GM12878 (cell line): ENCODE measurements around the gene GRIK3. TPM values are rescaled to one million over a fixed set of nuclear protein-coding genes. Genes with fewer than 3 reads are reported as not detected.

Source experiments
- ATAC-seq: fragments of 200-7000 bp; cut with Tn5 transposase; 3 replicates; pipeline ENCODE4 v1.9.1; 2020; ENCODE audit warnings: mild to moderate bottlenecking, moderate library complexity
- BruUV-seq: library from RNA; stranded (reverse); fragments of 400-500 nt; replicated peaks from 2 replicates; lab custom pipeline; 2021; lab: Mats Ljungman, UMichigan
- CTCF ChIA-PET: fragments of 300-600 bp; sonication (Branson Sonifier 250); formaldehyde crosslinking; extraction: SDS; loops from one replicate; lab custom pipeline; 2021; ENCODE audit warnings: inconsistent platforms; lab: Yijun Ruan, JAX
- POLR2A ChIA-PET: fragments of 350-600 bp; formaldehyde crosslinking; extraction: SDS; loops from one replicate; lab custom pipeline; 2021; ENCODE audit warnings: inconsistent platforms; lab: Charles Lee
- RAD21 ChIA-PET: fragments of 300-600 bp; sonication (Branson Sonifier 250); formaldehyde crosslinking; loops from one replicate; lab custom pipeline; 2023; ENCODE audit warnings: antibody characterized with exemption; ENCODE audit not compliant: unreplicated experiment; lab: Charles Lee
- SMC1A ChIA-PET: fragments of 300-600 bp; sonication (Branson Sonifier 250); formaldehyde crosslinking; loops from one replicate; lab custom pipeline; 2023; ENCODE audit not compliant: unreplicated experiment, uncharacterized antibody; lab: Charles Lee
- DNase-seq: peaks from one replicate; pipeline ENCODE4 v3.0.0-alpha.2; 2011; ENCODE audit warnings: low read depth, low spot score
- FAIRE-seq: peaks from 3 replicates; lab custom pipeline; 2011; peaks lifted over from hg19 to GRCh38; lab: Jason Lieb, UNC
- H2AFZ ChIP-seq: 2 replicates; pipeline ENCODE4 v1.6.0; 2011; ENCODE audit warnings: low read depth, low read length, control low read depth; ENCODE audit not compliant: control insufficient read depth
- H3K27ac ChIP-seq: 2 replicates; pipeline ENCODE4 v1.5.1; 2011; ENCODE audit warnings: control low read depth; ENCODE audit not compliant: control insufficient read depth, insufficient read depth
- H3K27me3 ChIP-seq, 2 experiments: replicated peaks in 1 of 2; 2 replicates each; pipeline versions ENCODE4 v1.6.0 to v1.6.1; 2011; ENCODE audit warnings: low read length in 1 of 2; ENCODE audit not compliant: control insufficient read depth in 2 of 2, insufficient read depth in 2 of 2
- H3K36me3 ChIP-seq, 2 experiments: 2 replicates each; pipeline ENCODE4 v1.5.1; 2011; ENCODE audit warnings: low read length in 1 of 2; ENCODE audit not compliant: control insufficient read depth in 2 of 2, insufficient read depth in 2 of 2
- H3K4me1 ChIP-seq: 2 replicates; pipeline ENCODE4 v1.6.1; 2011; ENCODE audit warnings: mild to moderate bottlenecking, low read length, moderate library complexity, mixed read lengths; ENCODE audit not compliant: control insufficient read depth, insufficient read depth
- H3K4me2 ChIP-seq: 2 replicates; pipeline ENCODE4 v1.6.0; 2011; ENCODE audit warnings: control low read depth; ENCODE audit not compliant: control insufficient read depth, insufficient read depth
- H3K4me3 ChIP-seq: fragments of 200-600 bp; sonication (generic); 2 replicates; pipeline ENCODE4 v1.5.1; 2016
- H3K79me2 ChIP-seq: 2 replicates; pipeline ENCODE4 v1.6.0; 2011; ENCODE audit warnings: low read length; ENCODE audit not compliant: control insufficient read depth, insufficient read depth
- H3K9ac ChIP-seq: 2 replicates; pipeline ENCODE4 v1.8.0; 2011; ENCODE audit warnings: low read length, control low read depth, mixed read lengths; ENCODE audit not compliant: control insufficient read depth, insufficient read depth
- H3K9me3 ChIP-seq: replicated peaks from 3 replicates; pipeline ENCODE4 v1.5.1; 2011; ENCODE audit warnings: mild to moderate bottlenecking, low read length; ENCODE audit not compliant: control insufficient read depth, insufficient read depth
- H4K20me1 ChIP-seq: 2 replicates; pipeline ENCODE4 v1.6.0; 2011; ENCODE audit not compliant: control insufficient read depth, insufficient read depth
- CHD2 ChIP-seq: IDR thresholded peaks from 2 replicates; pipeline ENCODE4 v1.6.1; 2011; ENCODE audit warnings: low read depth, low read length, improper control_type of control experiment, borderline replicate concordance
- ETV6 ChIP-seq, 2 experiments: fragments of 450-650 bp in 1 of 2; IDR thresholded peaks in 1 of 2; conservative IDR thresholded peaks in 1 of 2; 2 replicates each; pipeline ENCODE4 v1.6.1; 2014; ENCODE audit warnings: antibody characterized with exemption in 1 of 2, borderline replicate concordance in 1 of 2, low read depth in 1 of 2, mild to moderate bottlenecking in 1 of 2, moderate library complexity in 1 of 2
- GATAD2B ChIP-seq: fragments of 450-650 bp; conservative IDR thresholded peaks from 2 replicates; pipeline ENCODE4 v1.6.1; 2017; ENCODE audit warnings: low read depth, mild to moderate bottlenecking, moderate library complexity
- MYB ChIP-seq: fragments of 150-350 bp; IDR thresholded peaks from 2 replicates; pipeline ENCODE4 v1.6.1; 2014; ENCODE audit warnings: mild to moderate bottlenecking, low read depth, low read length, borderline replicate concordance
- NFYA ChIP-seq: IDR thresholded peaks from 2 replicates; pipeline ENCODE4 v1.6.1; 2011; ENCODE audit warnings: low read depth, mild to moderate bottlenecking, low read length, improper control_type of control experiment, borderline replicate concordance
- POLR2AphosphoS2 ChIP-seq: IDR thresholded peaks from 2 replicates; pipeline ENCODE4 v1.6.1; 2011; ENCODE audit warnings: low read depth, mild to moderate bottlenecking, low read length, improper control_type of control experiment, moderate library complexity
- RAD51 ChIP-seq: fragments of 450-650 bp; IDR thresholded peaks from 2 replicates; pipeline ENCODE4 v1.6.1; 2016; ENCODE audit warnings: moderate library complexity, mild to moderate bottlenecking, inconsistent platforms
- RCOR1 ChIP-seq: conservative IDR thresholded peaks from 2 replicates; pipeline ENCODE4 v1.6.1; 2012; ENCODE audit warnings: low read depth, low read length, improper control_type of control experiment
- WGBS: methylation state at CpG from one replicate; pipeline ENCODE4 v1.1.6; 2016; ENCODE audit warnings: low lambda C conversion rate; ENCODE audit not compliant: insufficient replicate concordance, insufficient coverage; ENCODE audit errors: missing lambda C conversion rate; 5-methylcytosine and 5-hydroxymethylcytosine counted together
- in situ Hi-C: fragments of 300-500 bp; cut with MboI; formaldehyde crosslinking; loops from 9 replicates; pipeline ENCODE4 v1.14.3; 2018; ENCODE audit warnings: mixed read lengths
- intact Hi-C: fragments of 100-400 bp; cut with micrococcal nuclease; formaldehyde crosslinking; loops from one replicate; pipeline ENCODE4 v1.14.2; 2022; ENCODE audit not compliant: unreplicated experiment
- polyA plus RNA-seq, 11 experiments: library from polyadenylated mRNA; depleted of rRNA in 4 of 11; unstranded in 6 of 11; stranded (reverse) in 5 of 11; fragments of >200 nt; fragmentation: Nextera tagmentation in 4 of 11; fragmentation: Illumina TruSeq in 1 of 11; extraction: Ambion mirVana in 4 of 11; extraction: Trizol in 1 of 11; gene quantifications; 1 replicate in 1 of 11; 2 replicates in 10 of 11; pipeline versions ENCODE4 v1.2.1 to v1.2.3, GENCODE V29; 2011 to 2016; ENCODE audit warnings: inconsistent platforms in 2 of 11, missing spikeins in 2 of 11, low read depth in 1 of 11
- total RNA-seq, 4 experiments: library from RNA; depleted of rRNA in 3 of 4; stranded (reverse); fragments of >200 nt in 3 of 4; fragmentation: Illumina TruSeq in 1 of 4; extraction: Trizol in 1 of 4; gene quantifications; 2 replicates each; pipeline versions ENCODE4 v1.2.1 to v1.2.3, GENCODE V29; 2013 to 2021
- TF ChIP-seq, protein P1 (sequence below): IDR thresholded peaks from 2 replicates; pipeline ENCODE4 v1.6.1; 2012; ENCODE audit warnings: low read length, inconsistent platforms
- TF ChIP-seq, protein P2 (sequence below): IDR thresholded peaks from 2 replicates; pipeline ENCODE4 v1.6.1; 2011; ENCODE audit warnings: mild to moderate bottlenecking, low read depth, low read length, moderate library complexity; ENCODE audit not compliant: insufficient replicate concordance

GRIK3 gene
- total and polyA plus RNA-seq, 10 of the 15 experiments (the other 5 are each of a cell fraction or from before 2014, with no cell fraction given) = not detected

DNA sequence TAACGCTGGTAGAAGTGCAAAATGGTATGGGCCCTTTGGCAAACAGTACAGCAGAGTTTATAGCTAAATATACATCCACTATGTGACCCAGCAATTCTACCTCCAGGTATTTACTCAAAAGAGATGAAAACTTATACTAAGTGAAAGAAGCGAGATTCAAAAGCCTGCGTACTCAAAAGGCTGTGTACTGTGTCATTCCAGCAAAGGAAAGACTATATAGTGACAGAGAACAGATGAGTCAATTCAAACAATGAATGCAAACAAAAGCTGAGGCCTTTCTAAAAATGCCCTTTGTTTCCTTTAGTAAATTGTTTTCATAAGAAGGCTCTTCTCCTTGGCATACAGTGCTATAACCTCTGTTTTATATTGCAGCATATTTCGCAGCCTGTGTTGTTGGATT lies 282.8 kb downstream of the GRIK3 start:
- intact Hi-C loops = no loop called here
- no peak overlapping the region for H3K27ac ChIP-seq
- no peaks in the 10 kb centered on the region for H3K4me1 ChIP-seq
- no peak for TF ChIP-seq MYB
- no peak for TF ChIP-seq NFYA
- TF ChIP-seq GATAD2B = no peak
- H3K4me2 ChIP-seq = no peak overlapping the region
- DNase-seq (no peak), FAIRE-seq (no peak), ATAC-seq (no peak)
- H3K9me3 ChIP-seq = no peaks in the 10 kb centered on the region
- H2AFZ ChIP-seq = no peak overlapping the region
- 19% methylated on average over 4 of the region's 4 CpGs for WGBS
- BruUV-seq = no TSS peak
- no peaks in the 10 kb centered on the region for H3K36me3 ChIP-seq
- SMC1A ChIA-PET = interaction anchor here (0.9 kb wide), 1 partner anchor 19 kb away, joined by 3 read pairs; no protein-coding TSS in a partner anchor
- RAD21 ChIA-PET = no interaction called here
- CTCF ChIA-PET = interaction anchor here (0.6 kb wide), 1 partner anchor 12 kb away, joined by 3 read pairs; no protein-coding TSS in a partner anchor
- no peak overlapping the region for H3K9ac ChIP-seq
- H3K4me3 ChIP-seq = no peak overlapping the region
- in situ Hi-C loops = no loop called here
- no peaks in the 10 kb centered on the region for H3K79me2 ChIP-seq
- H4K20me1 ChIP-seq = no peaks in the 10 kb centered on the region; the same call in 1 of the 2 replicates
- POLR2A ChIA-PET = no interaction called here
- H3K27me3 ChIP-seq = no peaks in the 10 kb centered on the region; a peak in 1 of 4 replicates

DNA sequence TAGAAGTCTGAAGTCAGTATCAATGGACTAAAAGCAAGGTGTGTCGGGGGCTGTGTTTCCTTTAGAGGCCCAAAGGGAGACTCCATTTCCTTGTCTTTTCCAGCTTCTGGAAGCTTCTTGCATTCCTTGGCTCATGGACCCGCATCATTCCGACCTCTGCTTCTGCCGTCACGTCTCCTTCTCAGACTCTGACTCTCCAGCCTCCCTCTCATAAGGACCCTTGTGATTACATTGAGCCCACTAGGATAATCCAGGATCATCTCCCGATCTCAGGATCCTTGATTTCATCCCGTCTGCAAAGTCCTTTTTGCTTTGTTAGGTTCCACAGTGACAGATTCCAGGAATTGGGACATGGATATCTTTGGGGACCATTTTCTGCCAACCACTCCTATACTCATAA lies 285.8 kb downstream of the GRIK3 start:
- Histone ChIP-seq H3K79me2 (no peaks in the 10 kb centered on the region), H3K9ac (no peak overlapping the region), H4K20me1 (no peaks in the 10 kb centered on the region), H3K27ac (no peak overlapping the region), H2AFZ (no peak overlapping the region), H3K4me2 (no peak overlapping the region), H3K4me1 (no peaks in the 10 kb centered on the region), H3K4me3 (no peak overlapping the region), H3K36me3 (no peaks in the 10 kb centered on the region), H3K9me3 (no peaks in the 10 kb centered on the region), H3K27me3 (no peaks in the 10 kb centered on the region; a peak in 2 of 4 replicates)
- ChIA-PET RAD21 (no interaction called here), SMC1A (no interaction called here), CTCF (no interaction called here), POLR2A (no interaction called here)
- no peak for DNase-seq
- in situ Hi-C loops = no loop called here
- FAIRE-seq = no peak
- 30% methylated on average over 7 of the region's 7 CpGs for WGBS
- ATAC-seq = no peak
- intact Hi-C loops = no loop called here
- no TSS peak for BruUV-seq
- TF ChIP-seq, protein P1, sequence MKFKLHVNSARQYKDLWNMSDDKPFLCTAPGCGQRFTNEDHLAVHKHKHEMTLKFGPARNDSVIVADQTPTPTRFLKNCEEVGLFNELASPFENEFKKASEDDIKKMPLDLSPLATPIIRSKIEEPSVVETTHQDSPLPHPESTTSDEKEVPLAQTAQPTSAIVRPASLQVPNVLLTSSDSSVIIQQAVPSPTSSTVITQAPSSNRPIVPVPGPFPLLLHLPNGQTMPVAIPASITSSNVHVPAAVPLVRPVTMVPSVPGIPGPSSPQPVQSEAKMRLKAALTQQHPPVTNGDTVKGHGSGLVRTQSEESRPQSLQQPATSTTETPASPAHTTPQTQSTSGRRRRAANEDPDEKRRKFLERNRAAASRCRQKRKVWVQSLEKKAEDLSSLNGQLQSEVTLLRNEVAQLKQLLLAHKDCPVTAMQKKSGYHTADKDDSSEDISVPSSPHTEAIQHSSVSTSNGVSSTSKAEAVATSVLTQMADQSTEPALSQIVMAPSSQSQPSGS = no peak
- TF ChIP-seq CHD2 = no peak
- TF ChIP-seq, protein P2, sequence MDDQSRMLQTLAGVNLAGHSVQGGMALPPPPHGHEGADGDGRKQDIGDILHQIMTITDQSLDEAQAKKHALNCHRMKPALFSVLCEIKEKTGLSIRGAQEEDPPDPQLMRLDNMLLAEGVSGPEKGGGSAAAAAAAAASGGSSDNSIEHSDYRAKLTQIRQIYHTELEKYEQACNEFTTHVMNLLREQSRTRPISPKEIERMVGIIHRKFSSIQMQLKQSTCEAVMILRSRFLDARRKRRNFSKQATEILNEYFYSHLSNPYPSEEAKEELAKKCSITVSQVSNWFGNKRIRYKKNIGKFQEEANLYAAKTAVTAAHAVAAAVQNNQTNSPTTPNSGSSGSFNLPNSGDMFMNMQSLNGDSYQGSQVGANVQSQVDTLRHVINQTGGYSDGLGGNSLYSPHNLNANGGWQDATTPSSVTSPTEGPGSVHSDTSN = no peak
- no peak for TF ChIP-seq ETV6 (conservative IDR thresholded peaks at IDR 0.05 in 1 of 2, IDR thresholded peaks at IDR 0.05 in 1 of 2; ENCODE audit: borderline replicate concordance in 1 of 2, low read depth in 1 of 2)
- TF ChIP-seq POLR2AphosphoS2 = no peak
- TF ChIP-seq RAD51 = no peak
- no peak for TF ChIP-seq RCOR1
